ENCODE data around the gene PDE4B. TPM values are rescaled to one million over a fixed set of nuclear protein-coding genes. Genes with fewer than 3 reads are reported as not detected.

PDE4B gene
- total and polyA plus RNA-seq, 11 donors: 1.4 to 71.9 (median 16.2) TPM

- H3K9me3 ChIP-seq: no peaks in the 10 kb centered on the region
- peak overlapping the region in 10 of 12 donors; percentile 6 to 81 (median 62) for H3K27ac ChIP-seq
- no peak overlapping the region for H3K4me3 ChIP-seq
- ATAC-seq: peak in 1 of 4 donors; percentile 13
- TF ChIP-seq POLR2A (IDR thresholded peaks at IDR 0.05) (no peak), CTCF (IDR thresholded peaks at IDR 0.05) (no peak)
- intact Hi-C loops (cut with DNase I): loop anchor here in 1 of 10 donors (2.0 kb wide), 1 partner anchor 17 kb away; no protein-coding TSS in a partner anchor
- H3K27me3 ChIP-seq: no peaks in the 10 kb centered on the region
- no peak for DNase-seq
- H3K4me1 ChIP-seq: peaks cover 0 to 85% (median 60%) of the 10 kb centered on the region in 12 donors
- H3K36me3 ChIP-seq: peaks cover 0 to 13% (median 0%) of the 10 kb centered on the region in 9 donors
Measured at GRCh38 chr1:66351478-66351877, 558.8 kb downstream of the PDE4B start.

- DNase-seq: no peak
- intact Hi-C loops (cut with DNase I): loop anchor here in 1 of 10 donors (2.0 kb wide), 1 partner anchor 17 kb away; no protein-coding TSS in a partner anchor
- peak overlapping the region in 9 of 12 donors; percentile 7 to 81 (median 49) for H3K27ac ChIP-seq
Measured at GRCh38 chr1:66351913-66352312, 559.2 kb downstream of the PDE4B start.

GRCh38 chr1:66352792-66353191 is 560.1 kb downstream of the PDE4B start:
- H3K36me3 ChIP-seq: peaks cover 0 to 22% (median 0%) of the 10 kb centered on the region in 9 donors
- intact Hi-C loops (cut with DNase I): no loop called here
- no peaks in the 10 kb centered on the region for H3K27me3 ChIP-seq
- peak overlapping the region in 7 of 12 donors; percentile 1 to 69 (median 22) for H3K27ac ChIP-seq
- DNase-seq (no peak), ATAC-seq (no peak)
- peaks cover 0 to 85% (median 61%) of the 10 kb centered on the region in 12 donors for H3K4me1 ChIP-seq
- no peak overlapping the region for H3K4me3 ChIP-seq
- no peaks in the 10 kb centered on the region for H3K9me3 ChIP-seq
- whole genome bisulfite sequencing, 4 donors: 61 to 72% (median 67%) methylated on average over 2 of the region's 2 CpGs
- TF ChIP-seq POLR2A (IDR thresholded peaks at IDR 0.05): no peak

More at GRCh38 chr1:66351913-66352312, 559.2 kb downstream of the PDE4B start:
- Histone ChIP-seq H3K36me3 (peaks cover 0 to 17% (median 0%) of the 10 kb centered on the region in 9 donors), H3K4me1 (peaks cover 0 to 85% (median 61%) of the 10 kb centered on the region in 12 donors), H3K27me3 (no peaks in the 10 kb centered on the region), H3K9me3 (no peaks in the 10 kb centered on the region), H3K4me3 (no peak overlapping the region)
- TF ChIP-seq POLR2A (IDR thresholded peaks at IDR 0.05): no peak
- no peak for TF ChIP-seq CTCF (IDR thresholded peaks at IDR 0.05)
- ATAC-seq: no peak
- 82 to 90% (median 86%) methylated on average over 3 of the region's 3 CpGs for WGBS, 4 donors

- 41 to 60% (median 45%) methylated on average over 5 of the region's 5 CpGs for WGBS, 4 donors
- Histone ChIP-seq H3K9me3 (no peaks in the 10 kb centered on the region), H3K4me3 (no peak overlapping the region), H3K36me3 (peaks cover 0 to 27% (median 0%) of the 10 kb centered on the region in 9 donors), H3K4me1 (peaks cover 0 to 85% (median 61%) of the 10 kb centered on the region in 12 donors), H3K27me3 (no peaks in the 10 kb centered on the region), H3K27ac (peak overlapping the region in 6 of 12 donors; percentile 9 to 69 (median 22))
- DNase-seq: peak in 1 of 5 donors; percentile 47
- intact Hi-C loops (cut with DNase I): no loop called here
- TF ChIP-seq POLR2A (IDR thresholded peaks at IDR 0.05) (no peak), CTCF (IDR thresholded peaks at IDR 0.05) (no peak)
- peak in 1 of 4 donors; percentile 23 for ATAC-seq
Measured at GRCh38 chr1:66353257-66353656, 560.6 kb downstream of the PDE4B start.

All from heart left ventricle (tissue), 16 donors.